ENCODE results near the gene RRAS.

Gene RRAS

DNA sequence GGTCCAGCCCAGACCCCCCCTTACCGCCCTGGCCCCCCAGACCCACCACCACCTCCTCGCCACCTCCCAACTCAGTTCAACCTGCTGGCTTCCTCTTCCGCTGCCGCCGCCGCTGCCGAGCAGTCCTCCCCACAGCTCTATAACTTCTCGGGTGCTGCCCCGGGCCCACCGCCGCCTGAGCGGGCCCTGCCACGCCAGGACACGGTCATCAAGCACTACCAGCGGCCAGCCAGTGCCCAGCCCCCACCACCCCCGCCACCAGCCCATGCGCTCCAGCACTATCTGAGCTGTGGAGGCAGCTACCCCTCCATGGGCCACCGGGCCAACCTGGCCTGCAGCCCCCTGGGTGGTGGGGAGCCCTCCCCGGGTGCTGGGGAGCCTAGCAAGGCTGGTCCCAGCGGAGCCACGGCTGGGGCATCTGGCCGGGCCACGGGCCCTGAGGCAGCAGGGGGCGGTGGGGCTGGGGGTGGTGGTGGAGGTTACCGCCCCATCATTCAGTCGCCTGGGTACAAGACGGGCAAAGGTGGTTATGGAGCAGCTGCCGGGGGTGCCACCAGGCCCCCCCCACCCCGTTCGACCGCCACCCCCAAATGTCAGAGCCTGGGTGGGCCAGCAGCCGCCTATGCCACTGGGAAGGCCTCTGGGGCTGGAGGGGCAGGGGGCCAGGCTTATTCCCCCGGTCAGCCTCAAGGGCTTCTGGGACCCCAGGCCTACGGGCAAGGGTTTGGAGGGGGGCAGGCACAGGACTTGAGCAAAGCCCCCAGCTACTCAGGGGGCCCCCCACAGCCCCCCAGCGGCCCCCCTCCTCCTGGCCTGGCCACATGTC, 44.7 kb downstream of the RRAS start:
- DNase-seq (ENCODE audit: low spot score) = no peak

DNA sequence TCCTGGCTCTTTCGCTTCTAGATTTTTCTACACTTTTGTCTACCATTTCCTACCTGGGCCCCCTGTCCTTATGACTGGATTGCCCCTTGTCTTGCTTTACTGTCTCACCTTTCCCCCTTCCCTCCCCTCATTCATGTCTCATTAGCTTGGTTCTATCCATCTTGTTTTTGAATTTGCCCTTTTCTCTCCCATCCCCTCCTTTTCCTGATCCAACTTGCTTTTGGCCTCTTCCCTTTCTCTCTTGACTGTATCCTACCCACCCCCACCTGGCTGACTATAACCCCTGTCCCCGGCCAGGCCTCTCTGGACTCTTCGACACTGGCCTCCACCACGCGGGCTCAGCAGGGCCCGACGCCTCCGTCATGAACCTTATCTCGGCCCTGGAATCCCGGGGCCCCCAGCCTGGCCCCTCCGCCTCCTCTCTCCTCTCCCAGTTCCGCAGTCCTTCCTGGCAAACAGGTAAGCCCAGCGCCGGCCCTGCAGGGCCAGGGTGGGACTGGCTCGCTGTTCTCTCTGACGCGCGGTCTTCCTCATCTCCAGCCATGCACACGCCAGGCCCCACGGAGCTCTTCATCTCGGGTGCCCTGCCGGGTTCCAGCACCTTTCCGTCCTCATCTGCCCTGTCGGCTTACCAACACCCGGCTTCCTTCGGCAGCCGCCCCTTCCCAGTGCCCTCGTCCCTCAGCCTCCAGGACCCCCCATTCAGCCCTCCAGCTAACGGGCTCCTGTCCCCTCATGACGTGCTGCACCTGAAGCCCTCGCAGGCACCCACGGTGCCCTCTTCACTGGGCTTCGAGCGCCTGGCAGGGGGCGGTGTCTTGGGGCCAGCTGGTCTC, 45.6 kb downstream of the RRAS start:
- no peak for DNase-seq (ENCODE audit: low spot score)

DNA sequence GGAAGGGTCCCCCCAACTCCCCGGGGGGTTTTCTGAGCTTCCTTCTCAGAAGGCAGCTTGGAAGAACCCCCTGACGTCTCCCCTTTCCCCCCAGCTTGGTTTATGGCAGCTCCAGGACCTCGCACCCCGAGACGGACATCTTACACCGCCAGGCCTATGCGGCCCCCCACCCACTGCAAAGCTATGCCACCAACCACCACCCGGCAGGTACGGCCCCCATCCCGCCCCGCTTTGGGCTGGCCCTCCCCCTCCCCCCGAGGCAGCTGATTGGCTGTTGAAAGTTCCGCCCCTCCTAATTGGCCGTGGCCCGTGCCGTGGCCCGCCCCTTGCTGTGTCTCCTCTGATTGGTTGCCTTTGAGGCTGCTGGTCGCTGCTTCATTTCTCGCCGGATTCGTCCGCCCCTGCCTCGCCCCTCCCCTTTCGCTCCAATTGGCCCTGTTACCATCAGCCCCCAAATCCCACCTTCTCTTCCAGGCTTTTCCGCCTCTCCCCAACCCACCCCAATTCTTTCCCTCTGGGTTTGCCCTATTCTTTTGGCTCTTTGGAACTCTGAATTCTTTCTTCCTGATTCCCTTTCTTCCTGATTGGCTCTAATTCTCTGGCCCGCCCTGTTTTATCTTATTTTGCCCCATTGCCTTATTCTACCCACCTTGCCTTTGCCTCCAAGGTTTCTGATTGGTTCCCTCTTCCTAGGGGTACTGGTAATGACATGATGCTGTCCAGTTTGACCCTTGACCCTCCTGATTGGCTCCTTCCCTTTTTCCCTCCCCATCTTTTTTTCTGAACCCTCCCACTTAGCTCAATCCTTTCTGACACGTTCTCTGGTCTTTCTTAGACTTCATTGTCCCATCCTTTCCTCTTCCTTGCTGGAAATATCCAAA, 46.5 kb downstream of the RRAS start:
- peak; percentile 84 for DNase-seq (ENCODE audit: low spot score)

DNA sequence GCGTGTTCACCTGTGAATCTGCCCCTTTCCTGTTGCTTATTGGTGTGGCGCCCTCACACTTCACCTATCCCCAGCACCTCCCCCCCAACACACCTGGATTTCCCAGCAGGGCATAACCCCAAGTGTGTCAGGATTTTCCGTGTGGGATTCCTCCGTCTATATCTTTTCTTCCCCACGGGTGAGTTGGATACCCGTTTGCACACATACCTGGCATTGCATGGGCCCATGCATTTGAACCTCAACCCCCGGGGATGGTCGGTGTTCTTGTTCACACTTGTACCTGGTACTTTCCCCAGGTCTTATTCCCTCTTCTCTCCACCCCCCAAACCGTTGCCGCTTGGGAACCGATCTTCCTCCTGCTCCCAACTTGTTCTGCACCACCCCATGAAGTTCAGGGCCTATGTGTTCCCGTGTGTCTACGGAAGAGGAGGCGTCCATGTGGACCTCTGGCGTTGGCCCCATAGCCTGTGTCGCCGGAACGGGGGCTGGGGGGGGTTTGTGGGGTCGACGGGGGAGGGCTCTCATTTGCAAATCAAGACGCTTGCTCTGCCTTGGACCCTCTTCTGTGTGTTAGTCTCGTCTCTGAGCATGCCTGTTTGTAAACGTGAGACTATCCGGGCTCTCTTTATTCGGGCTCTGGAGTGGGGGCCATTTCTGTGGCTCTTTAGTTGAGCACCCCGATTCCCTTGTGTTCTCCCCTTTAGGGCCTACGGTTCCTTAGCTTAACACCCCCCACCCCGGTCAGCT, 47.3 kb downstream of the RRAS start:
- DNase-seq (ENCODE audit: low spot score) = no peak

GRCh38 chr19:49591731-49592485, 48.0 kb downstream of the RRAS start:
- DNase-seq (ENCODE audit: low spot score) = no peak

DNA sequence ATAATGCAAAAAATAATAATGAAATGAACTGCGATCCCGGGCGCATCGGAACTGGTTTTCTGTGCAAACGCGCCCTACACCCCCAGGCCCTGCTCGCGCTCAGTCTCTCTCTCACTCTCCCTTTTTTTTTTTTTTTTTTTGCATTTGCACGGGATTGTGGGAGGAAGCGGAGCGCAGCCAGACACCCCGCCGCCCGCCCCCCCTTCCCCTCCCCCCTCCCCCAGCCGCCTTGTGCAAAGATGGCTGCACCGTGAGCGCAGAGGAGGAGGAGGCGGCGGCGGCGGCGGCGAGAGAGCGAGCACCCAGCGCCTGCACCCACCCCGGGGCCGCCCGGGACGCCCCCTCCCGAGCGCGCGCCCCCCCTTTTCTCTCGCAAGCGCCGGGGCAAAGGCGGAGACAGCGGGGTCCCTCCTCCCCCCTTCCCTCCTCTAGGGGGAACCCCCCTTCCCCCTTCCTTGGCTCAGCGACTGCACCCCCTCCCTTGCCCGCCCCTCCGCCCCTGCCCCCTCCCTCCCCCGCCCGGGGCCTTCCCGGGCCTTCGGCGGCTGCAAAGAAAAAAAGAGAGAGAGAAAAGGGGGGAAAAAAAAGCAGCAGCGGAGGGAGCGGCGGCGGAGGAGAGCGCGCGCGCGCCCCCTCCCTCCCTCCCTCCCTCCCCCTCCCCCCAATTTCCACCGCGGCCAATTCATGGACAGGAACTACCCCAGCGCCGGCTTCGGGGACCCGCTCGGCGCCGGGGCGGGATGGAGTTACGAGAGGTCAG, 48.8 kb downstream of the RRAS start, which contains the start of gene PRR12:
Gene PRR12 (plus strand): TSS at position 212 of the 760 bp plus-strand sequence. CDS start 473 bp downstream, at position 685.
- DNase-seq (ENCODE audit: low spot score) = peak; percentile 92

DNA sequence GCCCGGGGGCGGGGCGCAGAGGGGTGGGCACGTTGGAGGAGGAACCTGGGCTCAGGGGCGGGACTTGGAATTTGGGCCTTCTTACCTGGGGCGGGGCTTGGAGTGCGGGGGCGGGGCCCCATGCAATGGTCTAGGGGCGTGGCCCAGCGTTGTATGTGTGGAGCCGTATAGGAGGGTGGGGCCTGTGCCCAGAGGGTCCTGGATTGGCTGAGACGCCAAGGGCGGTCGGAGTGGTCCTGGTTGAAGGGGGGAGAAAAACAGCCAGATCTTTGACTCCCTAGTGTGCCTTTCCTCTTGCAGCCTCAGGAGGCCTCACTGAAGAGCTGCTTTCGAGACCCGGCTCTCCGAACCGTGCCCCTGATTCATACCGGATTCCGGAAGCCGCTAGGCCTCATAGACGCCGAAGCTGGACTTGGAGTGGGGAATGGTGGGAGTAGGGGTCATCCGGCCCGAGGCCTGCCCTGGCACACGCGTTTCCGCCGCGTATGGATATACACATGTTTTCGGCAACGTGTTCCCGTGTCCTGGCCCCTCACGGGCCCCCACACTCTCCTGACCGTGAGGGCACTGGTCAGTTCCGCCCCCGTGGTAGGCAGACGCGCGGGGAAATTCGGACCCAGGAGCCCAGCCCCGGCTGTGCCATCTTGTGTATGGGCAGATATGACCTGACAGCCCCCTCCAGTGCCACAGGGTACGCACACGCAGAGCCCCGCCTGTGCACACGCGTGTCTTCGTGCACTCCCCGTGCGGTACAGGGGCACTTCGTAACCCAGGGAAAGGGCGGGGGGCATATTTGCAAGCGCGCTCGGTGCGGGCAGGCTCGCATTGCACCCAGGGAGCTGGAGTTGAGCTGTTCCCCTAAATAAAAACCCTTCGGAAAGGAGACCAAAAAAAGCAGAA, 49.6 kb downstream of the RRAS start:
- peak; percentile 98 for DNase-seq (ENCODE audit: low spot score)

DNA sequence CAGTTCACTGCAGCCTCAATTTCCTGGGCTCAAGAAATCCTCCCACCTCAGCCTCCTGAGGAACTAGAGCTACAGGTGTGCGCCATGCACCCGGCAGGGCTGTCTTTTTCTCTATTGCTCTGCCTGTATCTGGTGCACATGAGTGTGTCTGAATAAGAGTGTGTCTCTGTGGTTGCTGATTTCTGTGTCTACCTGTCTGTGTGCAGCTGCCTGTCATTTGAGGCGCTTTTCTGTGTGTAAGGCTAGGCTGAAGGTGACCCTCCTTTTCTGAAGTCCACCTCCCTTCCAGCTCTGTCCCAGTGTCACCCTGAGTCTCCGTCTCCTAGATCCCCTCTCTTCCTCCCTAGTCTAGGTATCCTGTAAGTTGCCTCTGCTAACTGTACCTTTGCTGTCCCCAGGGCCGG, 50.4 kb downstream of the RRAS start:
- DNase-seq (ENCODE audit: low spot score) = no peak

DNA sequence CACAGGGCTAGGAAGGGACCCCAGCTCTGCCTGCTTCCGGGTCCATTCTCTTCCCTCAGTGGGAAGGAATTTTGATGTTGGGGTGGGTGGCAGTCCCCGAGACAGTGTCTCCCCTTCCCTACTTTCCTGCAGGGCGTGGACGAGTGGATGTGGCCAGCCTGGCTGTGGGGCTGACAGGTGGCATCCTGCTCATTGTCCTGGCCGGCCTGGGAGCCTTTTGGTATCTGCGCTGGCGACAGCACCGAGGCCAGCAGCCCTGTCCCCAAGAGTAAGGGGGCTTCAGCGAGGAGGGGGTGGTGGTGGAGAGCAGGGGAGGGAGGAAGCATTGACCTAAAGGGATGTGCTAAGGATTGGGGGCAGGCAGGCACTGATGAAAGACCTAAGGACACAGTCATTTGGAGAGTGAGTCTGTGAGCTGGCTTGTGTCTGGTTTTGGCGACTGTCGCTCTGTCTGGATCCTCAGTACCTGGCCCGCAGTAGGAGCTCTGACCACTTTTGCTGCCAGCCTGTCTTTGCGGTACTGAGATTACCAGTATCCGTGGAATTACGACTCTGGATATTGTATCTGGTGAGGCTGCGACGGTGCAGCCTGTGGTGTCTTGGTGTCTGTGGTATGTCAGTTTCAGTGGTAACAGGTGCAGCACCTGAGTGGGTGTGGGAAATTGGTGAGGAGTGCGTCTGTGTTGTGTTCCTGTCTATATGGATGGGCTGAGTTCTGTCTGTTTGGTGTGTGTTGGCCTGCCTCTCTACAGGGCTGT, 51.4 kb downstream of the RRAS start:
- DNase-seq (ENCODE audit: low spot score) = no peak

GRCh38 chr19:49587227-49587626, 52.7 kb downstream of the RRAS start:
- DNase-seq (ENCODE audit: low spot score) = no peak
